Peyer's patch (tissue), 4 donors: Measurements from ENCODE around the gene MACROD2. TPM values are rescaled to one million over a fixed set of nuclear protein-coding genes. Genes with fewer than 3 reads are reported as not detected.

Experiments
- DNase-seq, 3 donors: peaks; one replicate each; pipeline ENCODE4 v3.0.0-alpha.2; 2017 to 2019
- H3K27ac ChIP-seq, 4 donors: fragments of 200-600 bp; sonication (generic); one replicate each; pipeline ENCODE4 v1.5.1; 2016 to 2019
- H3K27me3 ChIP-seq, 2 donors: fragments of 200-600 bp; sonication (generic); one replicate each; pipeline ENCODE4 v1.5.1; 2019
- H3K36me3 ChIP-seq, 3 donors: fragments of 200-600 bp; sonication (generic); one replicate each; pipeline ENCODE4 v1.5.1; 2016 to 2019
- H3K4me1 ChIP-seq, 4 donors: fragments of 200-600 bp; sonication (generic); one replicate each; pipeline ENCODE4 v1.5.1; 2016 to 2019
- H3K4me3 ChIP-seq, 4 donors: fragments of 200-600 bp; sonication (generic); 1 replicate in 3 of 4; 2 replicates in 1 of 4; pipeline ENCODE4 v1.5.1; 2016 to 2019; ENCODE audit warnings: mild to moderate bottlenecking in 1 of 4
- H3K9me3 ChIP-seq, 4 donors: fragments of 200-600 bp; sonication (generic); one replicate each; pipeline ENCODE4 v1.5.1; 2016 to 2019; ENCODE audit warnings: mild to moderate bottlenecking in 1 of 4
- POLR2A ChIP-seq, 2 donors: fragments of 450-650 bp; IDR thresholded peaks; one replicate each; pipeline ENCODE4 v1.5.1; 2017; ENCODE audit warnings: antibody characterized with exemption in 2 of 2, mild to moderate bottlenecking in 2 of 2, moderate library complexity in 2 of 2
- total RNA-seq, 4 donors: library from RNA; depleted of rRNA; stranded (reverse); fragments of >200 nt; gene quantifications; one replicate each; pipeline ENCODE4 v1.1.0, GENCODE V29; 2016
- TF ChIP-seq, protein P1 (sequence below), 6 experiments: fragments of 450-650 bp in 4 of 6; fragments of 200-600 bp in 2 of 6; sonication (generic) in 1 of 6; IDR thresholded peaks; one replicate each; pipeline ENCODE4 v1.5.1; 2017 to 2019; ENCODE audit warnings: antibody characterized with exemption in 6 of 6, mild to moderate bottlenecking in 3 of 6, moderate library complexity in 1 of 6

The MACROD2 gene
- total RNA-seq, 4 donors from 2014 or later = 2.5 to 10.7 (median 6.5) TPM

DNA sequence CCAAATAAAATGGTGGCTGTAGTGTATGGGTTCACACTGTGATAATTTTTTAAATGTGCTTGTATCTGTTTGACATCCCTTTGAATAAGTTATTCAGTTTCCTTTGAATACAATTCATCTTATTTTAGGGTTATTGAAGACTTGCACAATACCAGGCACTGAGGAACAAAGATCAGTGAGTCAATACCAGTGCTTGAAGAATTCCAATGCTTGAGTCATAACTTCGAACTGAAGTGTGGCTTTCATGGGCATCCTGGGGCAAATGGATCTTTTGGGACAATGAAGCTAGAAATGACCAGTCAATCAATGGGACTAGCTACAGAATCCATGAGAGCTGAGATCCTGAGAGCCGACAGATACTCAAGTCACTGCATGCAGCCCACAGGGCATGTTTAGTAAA, 692.0 kb downstream of the MACROD2 start:
- DNase-seq = no peak
- Histone ChIP-seq H3K4me3 (no peak overlapping the region), H3K36me3 (no peaks in the 10 kb centered on the region), H3K4me1 (no peaks in the 10 kb centered on the region), H3K27ac (no peak overlapping the region), H3K27me3 (no peaks in the 10 kb centered on the region), H3K9me3 (no peaks in the 10 kb centered on the region)
- no peak for TF ChIP-seq POLR2A (IDR thresholded peaks at IDR 0.05)
- TF ChIP-seq, protein P1, sequence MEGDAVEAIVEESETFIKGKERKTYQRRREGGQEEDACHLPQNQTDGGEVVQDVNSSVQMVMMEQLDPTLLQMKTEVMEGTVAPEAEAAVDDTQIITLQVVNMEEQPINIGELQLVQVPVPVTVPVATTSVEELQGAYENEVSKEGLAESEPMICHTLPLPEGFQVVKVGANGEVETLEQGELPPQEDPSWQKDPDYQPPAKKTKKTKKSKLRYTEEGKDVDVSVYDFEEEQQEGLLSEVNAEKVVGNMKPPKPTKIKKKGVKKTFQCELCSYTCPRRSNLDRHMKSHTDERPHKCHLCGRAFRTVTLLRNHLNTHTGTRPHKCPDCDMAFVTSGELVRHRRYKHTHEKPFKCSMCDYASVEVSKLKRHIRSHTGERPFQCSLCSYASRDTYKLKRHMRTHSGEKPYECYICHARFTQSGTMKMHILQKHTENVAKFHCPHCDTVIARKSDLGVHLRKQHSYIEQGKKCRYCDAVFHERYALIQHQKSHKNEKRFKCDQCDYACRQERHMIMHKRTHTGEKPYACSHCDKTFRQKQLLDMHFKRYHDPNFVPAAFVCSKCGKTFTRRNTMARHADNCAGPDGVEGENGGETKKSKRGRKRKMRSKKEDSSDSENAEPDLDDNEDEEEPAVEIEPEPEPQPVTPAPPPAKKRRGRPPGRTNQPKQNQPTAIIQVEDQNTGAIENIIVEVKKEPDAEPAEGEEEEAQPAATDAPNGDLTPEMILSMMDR (IDR thresholded peaks at IDR 0.05) = no peak

DNA sequence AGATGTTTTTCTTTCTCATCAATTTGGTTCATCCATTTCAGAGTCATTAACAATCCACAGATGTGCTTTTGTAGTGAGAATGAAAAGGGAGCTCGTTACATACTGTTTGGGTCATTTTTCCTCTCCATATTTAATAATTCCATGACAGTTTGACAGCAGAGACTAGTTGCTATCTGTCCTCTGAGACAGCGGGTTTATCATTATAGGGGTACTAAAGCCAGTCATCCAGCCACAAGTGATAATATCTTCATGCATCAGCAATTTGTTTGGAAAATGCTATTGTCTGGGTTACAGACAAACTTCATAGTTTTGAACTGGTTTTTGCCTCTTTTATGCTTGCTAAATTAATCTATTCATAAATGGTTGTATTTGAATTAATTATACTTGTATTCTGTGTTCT, 692.7 kb downstream of the MACROD2 start:
- H3K4me1 ChIP-seq = no peaks in the 10 kb centered on the region
- no peak overlapping the region for H3K27ac ChIP-seq
- no peaks in the 10 kb centered on the region for H3K36me3 ChIP-seq
- no peak for TF ChIP-seq POLR2A (IDR thresholded peaks at IDR 0.05)
- TF ChIP-seq, protein P1 (IDR thresholded peaks at IDR 0.05) = no peak
- no peaks in the 10 kb centered on the region for H3K27me3 ChIP-seq
- H3K9me3 ChIP-seq = no peaks in the 10 kb centered on the region
- H3K4me3 ChIP-seq = no peak overlapping the region
- DNase-seq = no peak

- H3K9me3 ChIP-seq = no peaks in the 10 kb centered on the region
Measured at GRCh38 chr20:14691994-14692393, 696.7 kb downstream of the MACROD2 start.

DNA sequence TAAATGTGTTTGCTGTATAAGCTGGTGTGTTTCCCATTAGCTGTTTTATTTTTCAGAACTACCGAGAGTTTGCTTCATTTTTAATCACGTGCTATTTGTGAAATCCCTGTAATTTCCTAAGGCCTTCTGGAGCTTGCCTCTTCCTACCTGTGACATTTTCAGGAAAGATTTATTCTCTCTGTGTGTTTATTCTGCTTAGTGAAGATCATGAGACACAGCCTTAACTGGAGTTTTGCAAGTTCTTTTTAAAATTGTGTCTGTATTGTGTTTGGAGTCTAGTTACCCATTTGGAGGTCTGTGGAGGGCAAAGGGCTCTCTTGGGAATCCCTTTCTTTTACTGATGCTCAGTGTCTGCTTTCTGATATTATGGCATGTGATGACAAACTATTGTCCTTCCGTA, 701.2 kb downstream of the MACROD2 start:
- no peak for DNase-seq

More at GRCh38 chr20:14691994-14692393, 696.7 kb downstream of the MACROD2 start:
- TF ChIP-seq, protein P1 (IDR thresholded peaks at IDR 0.05) = no peak
- no peak for TF ChIP-seq POLR2A (IDR thresholded peaks at IDR 0.05)
- no peak overlapping the region for H3K4me3 ChIP-seq
- no peak for DNase-seq
- no peaks in the 10 kb centered on the region for H3K27me3 ChIP-seq
- no peaks in the 10 kb centered on the region for H3K4me1 ChIP-seq
- no peaks in the 10 kb centered on the region for H3K36me3 ChIP-seq
- H3K27ac ChIP-seq = no peak overlapping the region

DNA sequence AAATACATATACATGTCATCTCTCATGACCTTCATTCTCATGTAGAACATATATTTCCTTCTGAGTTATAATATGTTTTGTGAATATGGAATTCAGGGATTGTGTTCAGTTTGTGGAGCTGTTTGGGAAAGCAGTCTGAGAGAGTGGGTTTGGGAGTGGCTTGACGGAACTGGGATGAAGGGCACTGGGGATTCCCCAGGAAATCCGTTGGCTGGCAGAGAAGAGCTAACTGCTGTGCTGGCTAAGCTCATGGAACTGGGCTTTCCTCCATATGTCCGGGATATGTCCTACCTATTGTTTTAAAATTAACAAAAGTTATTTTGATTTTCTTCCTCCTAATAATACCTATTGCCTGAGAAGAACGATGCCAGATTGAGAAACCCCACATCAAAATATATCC, 701.6 kb downstream of the MACROD2 start:
- Histone ChIP-seq H3K27ac (no peak overlapping the region), H3K4me3 (no peak overlapping the region), H3K9me3 (no peaks in the 10 kb centered on the region), H3K36me3 (no peaks in the 10 kb centered on the region), H3K4me1 (peaks cover 0 to 4% (median 0%) of the 10 kb centered on the region in 4 donors), H3K27me3 (no peaks in the 10 kb centered on the region)
- TF ChIP-seq POLR2A (IDR thresholded peaks at IDR 0.05) = no peak
- TF ChIP-seq, protein P1 (IDR thresholded peaks at IDR 0.05) = no peak
- no peak for DNase-seq

More for the DNA sequence above, 701.2 kb downstream of the MACROD2 start:
- Histone ChIP-seq H3K27ac (no peak overlapping the region), H3K4me1 (peaks cover 0 to 4% (median 0%) of the 10 kb centered on the region in 4 donors), H3K27me3 (no peaks in the 10 kb centered on the region), H3K36me3 (no peaks in the 10 kb centered on the region), H3K4me3 (no peak overlapping the region), H3K9me3 (no peaks in the 10 kb centered on the region)
- TF ChIP-seq, protein P1 (IDR thresholded peaks at IDR 0.05) = no peak
- no peak for TF ChIP-seq POLR2A (IDR thresholded peaks at IDR 0.05)

- TF ChIP-seq POLR2A (IDR thresholded peaks at IDR 0.05) = no peak
- TF ChIP-seq, protein P1 (IDR thresholded peaks at IDR 0.05) = no peak
Measured at GRCh38 chr20:14698125-14698524, 702.8 kb downstream of the MACROD2 start.

More at GRCh38 chr20:14698125-14698524, 702.8 kb downstream of the MACROD2 start:
- H3K4me3 ChIP-seq = no peak overlapping the region
- DNase-seq = no peak
- H3K4me1 ChIP-seq = peaks cover 0 to 4% (median 0%) of the 10 kb centered on the region in 4 donors
- no peak overlapping the region for H3K27ac ChIP-seq
- no peaks in the 10 kb centered on the region for H3K27me3 ChIP-seq
- H3K9me3 ChIP-seq = no peaks in the 10 kb centered on the region
- H3K36me3 ChIP-seq = no peaks in the 10 kb centered on the region
